ENCODE results near the gene SH2D3A. TPM values are rescaled to one million over a fixed set of nuclear protein-coding genes. Genes with fewer than 3 reads are reported as not detected.
"Not testable (repeated sequence)": the region's sequence is repeated elsewhere in the genome, so short reads cannot be mapped to it uniquely, and the experiment has no call there.

SH2D3A gene
- total RNA-seq, 2 experiments from 2014 or later = 28.2 to 28.5 TPM

DNA sequence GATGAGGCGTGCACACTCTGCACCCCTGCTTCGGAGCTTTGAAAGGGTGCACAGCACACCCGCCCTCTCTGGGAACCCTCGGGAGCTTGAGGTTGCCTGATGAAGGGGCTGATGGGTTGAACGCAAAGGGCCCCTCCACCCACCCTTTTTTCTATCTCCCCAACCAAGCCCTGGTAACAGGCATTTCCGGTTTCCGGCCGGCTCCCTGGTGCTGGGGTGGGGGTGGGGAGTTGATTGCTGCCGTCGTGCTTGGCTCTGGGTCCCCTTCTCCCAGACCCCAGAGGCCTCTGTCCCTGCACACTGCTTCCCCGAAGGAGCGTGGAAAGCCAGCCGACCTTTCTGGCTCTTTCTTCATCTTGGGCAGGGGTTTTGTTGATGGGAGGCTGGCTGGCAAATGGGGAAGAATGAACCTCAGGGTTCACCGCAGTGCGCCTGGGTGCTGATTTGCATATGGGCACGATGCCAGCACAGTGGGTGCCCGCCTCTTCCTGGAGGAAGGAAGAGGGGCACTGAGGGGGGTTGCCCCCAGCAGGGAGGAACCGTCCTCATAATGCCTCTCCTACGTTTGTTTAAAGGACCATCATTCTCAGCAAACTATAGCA lies 34.4 kb upstream of the SH2D3A start:
- no peaks in the 10 kb centered on the region for H3K9me3 Mint-ChIP-seq (ENCODE audit: insufficient read depth)
- CTCF ChIA-PET = interaction anchor here (1.0 to 5.7 kb wide), 8 partner anchors 12 to 234 kb away, joined by 3 to 49 read pairs (median 4); partner anchors contain the start of gene VAV1

DNA sequence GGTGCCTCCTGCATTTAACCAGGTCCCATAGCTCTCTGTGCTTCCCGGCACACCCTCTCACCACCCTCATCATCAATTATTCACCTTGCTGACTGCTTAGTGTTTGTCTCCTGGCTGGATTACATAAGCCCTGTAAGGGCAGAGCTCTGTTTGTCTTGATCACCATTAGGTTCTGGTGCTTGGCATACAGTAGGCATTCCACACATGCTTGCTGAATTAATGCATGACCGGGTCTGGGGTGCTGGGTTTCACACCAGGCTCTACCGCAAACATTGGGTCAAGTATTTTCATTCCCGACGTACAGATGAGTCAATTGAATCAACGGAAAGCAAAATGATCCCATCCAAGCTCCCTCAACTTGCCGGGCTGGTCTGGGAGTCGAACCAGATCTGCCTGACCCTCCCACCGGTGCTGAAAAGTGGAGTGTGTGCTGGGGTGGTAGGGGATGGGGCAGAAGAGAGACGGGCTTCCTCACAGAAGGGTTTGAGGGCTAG lies 33.8 kb upstream of the SH2D3A start:
- Mint-ChIP-seq H3K9me3 (ENCODE audit: insufficient read depth) (no peaks in the 10 kb centered on the region), H3K27me3 (ENCODE audit: low read depth) (no peaks in the 10 kb centered on the region), H3K36me3 (ENCODE audit: low read depth) (peaks cover 55% of the 10 kb centered on the region), H3K4me3 (peak overlapping the region; percentile 84), H3K4me1 (ENCODE audit: low read depth) (peaks cover 61% of the 10 kb centered on the region), H3K27ac (peak overlapping the region; percentile 97)
- DNase-seq (peak; percentile 26), ATAC-seq (peak; percentile 7)
- ChIA-PET CTCF (interaction anchor here (1.0 to 5.7 kb wide), 8 partner anchors 12 to 234 kb away, joined by 3 to 49 read pairs (median 4); partner anchors contain the start of gene VAV1), POLR2A (interaction anchor here (0.8 to 2.6 kb wide), 7 partner anchors 9 to 376 kb away, joined by 3 to 19 read pairs (median 4); partner anchors contain the start of genes SH2D3A and VAV1)

More for the DNA sequence above, 34.4 kb upstream of the SH2D3A start:
- POLR2A ChIA-PET = interaction anchor here (0.8 to 2.6 kb wide), 8 partner anchors 10 to 377 kb away, joined by 3 to 19 read pairs (median 4); partner anchors contain the start of genes SH2D3A and VAV1
- Mint-ChIP-seq H3K27ac (peak overlapping the region; percentile 97), H3K4me3 (peak overlapping the region; percentile 84), H3K27me3 (ENCODE audit: low read depth) (no peaks in the 10 kb centered on the region), H3K4me1 (ENCODE audit: low read depth) (peaks cover 60% of the 10 kb centered on the region), H3K36me3 (ENCODE audit: low read depth) (peaks cover 53% of the 10 kb centered on the region)
- ATAC-seq = peak; percentile 79
- peak; percentile 91 for DNase-seq

DNA sequence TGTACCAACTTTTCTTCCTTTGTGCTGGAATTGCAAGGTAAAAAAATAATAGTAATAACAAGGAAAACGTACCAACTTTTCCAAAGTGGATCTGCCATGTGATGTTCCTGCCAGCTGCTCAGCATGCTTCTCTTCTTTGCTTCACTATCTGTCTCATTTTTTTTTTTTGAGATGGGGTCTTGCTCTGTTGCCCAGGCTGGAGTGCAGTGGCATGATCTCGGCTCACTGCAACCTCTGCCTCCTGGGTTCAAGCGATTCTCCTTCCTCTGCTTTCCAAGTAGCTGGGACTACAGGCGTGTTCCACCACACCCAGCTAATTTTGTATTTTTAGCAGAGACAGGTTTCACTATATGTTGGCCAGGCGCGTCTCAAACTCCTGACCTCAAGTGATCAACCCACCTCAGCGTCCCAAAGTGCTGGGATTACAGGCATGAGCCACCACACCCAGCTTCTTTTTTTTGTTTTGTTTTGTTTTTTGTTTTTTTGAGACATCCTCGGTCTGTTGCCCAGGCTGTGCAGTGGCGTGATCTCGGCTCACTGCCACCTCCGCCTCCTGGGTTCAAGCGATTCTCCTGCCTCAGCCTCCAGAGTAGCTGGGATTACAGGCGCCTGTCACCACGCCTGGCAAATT lies 33.0 kb upstream of the SH2D3A start:
- peaks cover 64% of the 10 kb centered on the region for H3K4me1 Mint-ChIP-seq (ENCODE audit: low read depth)
- not testable (repeated sequence) for H3K9me3 Mint-ChIP-seq (ENCODE audit: insufficient read depth); ATAC-seq; H3K27me3 Mint-ChIP-seq (ENCODE audit: low read depth); DNase-seq
- peak overlapping the region; percentile 97 for H3K27ac Mint-ChIP-seq
- peaks cover 59% of the 10 kb centered on the region for H3K36me3 Mint-ChIP-seq (ENCODE audit: low read depth)
- ChIA-PET POLR2A (interaction anchor here (0.6 to 2.6 kb wide), 8 partner anchors 8 to 375 kb away, joined by 3 to 19 read pairs (median 4); partner anchors contain the start of genes SH2D3A and VAV1), CTCF (interaction anchor here (1.0 to 5.7 kb wide), 8 partner anchors 10 to 233 kb away, joined by 3 to 49 read pairs (median 4); partner anchors contain the start of gene VAV1)
- H3K4me3 Mint-ChIP-seq = peak overlapping the region; percentile 84

DNA sequence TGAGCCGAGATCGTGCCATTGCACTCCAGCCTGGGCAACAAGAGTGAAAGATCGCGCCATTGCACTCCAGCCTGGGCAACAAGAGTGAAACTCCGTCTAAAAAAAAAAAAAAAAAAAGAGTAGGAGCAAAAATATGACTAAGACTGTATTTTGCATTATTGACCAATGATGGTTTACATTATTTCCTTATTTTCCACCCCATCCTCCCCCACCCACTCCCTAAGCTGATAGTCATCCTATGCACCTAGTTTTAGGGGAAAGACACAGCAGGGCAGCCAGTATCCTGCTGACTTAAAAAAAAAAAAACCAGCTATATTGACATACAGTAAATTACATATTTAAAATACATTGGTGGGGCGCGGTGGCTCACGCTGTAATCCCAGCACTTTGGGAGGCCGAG lies 30.4 kb upstream of the SH2D3A start:
- DNase-seq (no peak), ATAC-seq (no peak)
- CTCF ChIA-PET = no interaction called here
- H3K27ac Mint-ChIP-seq = no peak overlapping the region
- POLR2A ChIA-PET = interaction anchor here (0.6 kb wide), 1 partner anchor 38 kb away, joined by 3 read pairs; no protein-coding TSS in a partner anchor
- peaks cover 4% of the 10 kb centered on the region for H3K9me3 Mint-ChIP-seq (ENCODE audit: insufficient read depth)
- H3K4me1 Mint-ChIP-seq (ENCODE audit: low read depth) = peaks cover 68% of the 10 kb centered on the region
- no peaks in the 10 kb centered on the region for H3K27me3 Mint-ChIP-seq (ENCODE audit: low read depth)
- no peak overlapping the region for H3K4me3 Mint-ChIP-seq
- H3K36me3 Mint-ChIP-seq (ENCODE audit: low read depth) = peaks cover 68% of the 10 kb centered on the region

DNA sequence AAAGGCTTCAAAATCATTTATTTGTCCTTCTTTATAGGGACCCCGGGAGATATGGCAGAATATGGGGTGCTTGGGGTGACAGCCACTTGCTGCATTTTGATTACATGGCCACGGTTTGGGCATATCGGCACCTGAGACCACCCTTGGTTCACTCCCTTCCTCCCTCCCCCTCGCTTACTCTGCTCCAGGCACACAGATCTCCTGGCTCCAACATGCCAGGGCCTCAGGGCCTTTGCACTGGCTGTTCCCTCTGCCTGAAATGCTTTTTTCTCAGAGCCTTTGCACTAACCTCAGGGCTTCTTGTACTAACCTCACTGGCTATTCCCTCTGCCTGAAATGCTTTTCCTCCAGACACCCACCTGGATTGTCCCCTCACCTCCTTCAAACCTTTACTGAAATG lies 29.0 kb upstream of the SH2D3A start:
- ATAC-seq = no peak
- Mint-ChIP-seq H3K27me3 (ENCODE audit: low read depth) (no peaks in the 10 kb centered on the region), H3K4me1 (ENCODE audit: low read depth) (peaks cover 70% of the 10 kb centered on the region), H3K4me3 (no peak overlapping the region), H3K9me3 (ENCODE audit: insufficient read depth) (peaks cover 4% of the 10 kb centered on the region), H3K36me3 (ENCODE audit: low read depth) (peaks cover 78% of the 10 kb centered on the region), H3K27ac (peak overlapping the region; percentile 7)
- ChIA-PET CTCF (no interaction called here), POLR2A (no interaction called here)
- no peak for DNase-seq

DNA sequence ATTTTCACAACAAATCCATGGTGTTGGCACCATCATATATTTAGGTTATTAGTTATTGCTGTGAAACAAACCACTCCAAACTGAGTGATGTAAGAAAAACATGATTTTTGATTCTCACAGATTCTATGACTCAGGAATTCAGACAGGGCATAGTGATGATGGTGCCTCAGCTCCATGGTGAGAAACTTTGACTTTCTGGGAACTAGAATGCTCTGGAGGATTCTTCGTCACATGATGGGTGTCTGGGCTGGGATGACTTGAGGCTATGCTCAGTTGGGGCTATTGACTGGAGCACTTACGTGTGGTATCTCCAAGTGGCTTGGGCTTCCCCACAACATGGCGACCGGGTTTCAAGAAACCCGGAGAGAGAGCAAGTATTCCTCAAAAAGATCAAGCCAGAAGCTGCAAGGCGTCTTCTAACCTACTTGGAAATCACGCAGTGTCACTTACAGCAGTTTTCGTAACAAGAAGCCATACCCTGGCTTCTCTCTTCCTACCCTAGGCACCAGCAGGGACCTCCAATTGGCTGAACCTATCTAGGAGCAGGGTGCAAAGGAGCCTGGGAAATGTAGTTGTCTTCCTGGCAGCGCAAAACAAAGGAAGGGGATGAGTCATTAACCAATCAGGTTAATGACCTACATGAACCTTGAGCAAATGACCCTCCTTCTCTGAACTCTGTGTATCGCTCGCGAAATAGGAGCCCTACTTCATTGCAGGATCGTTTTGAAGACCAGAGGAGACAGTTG lies 27.6 kb upstream of the SH2D3A start:
- Mint-ChIP-seq H3K4me1 (ENCODE audit: low read depth) (peaks cover 70% of the 10 kb centered on the region), H3K27me3 (ENCODE audit: low read depth) (no peaks in the 10 kb centered on the region), H3K27ac (no peak overlapping the region), H3K36me3 (ENCODE audit: low read depth) (peaks cover 83% of the 10 kb centered on the region), H3K4me3 (no peak overlapping the region), H3K9me3 (ENCODE audit: insufficient read depth) (peaks cover 4% of the 10 kb centered on the region)
- no peak for ATAC-seq
- CTCF ChIA-PET = no interaction called here
- POLR2A ChIA-PET = no interaction called here
- no peak for DNase-seq

DNA sequence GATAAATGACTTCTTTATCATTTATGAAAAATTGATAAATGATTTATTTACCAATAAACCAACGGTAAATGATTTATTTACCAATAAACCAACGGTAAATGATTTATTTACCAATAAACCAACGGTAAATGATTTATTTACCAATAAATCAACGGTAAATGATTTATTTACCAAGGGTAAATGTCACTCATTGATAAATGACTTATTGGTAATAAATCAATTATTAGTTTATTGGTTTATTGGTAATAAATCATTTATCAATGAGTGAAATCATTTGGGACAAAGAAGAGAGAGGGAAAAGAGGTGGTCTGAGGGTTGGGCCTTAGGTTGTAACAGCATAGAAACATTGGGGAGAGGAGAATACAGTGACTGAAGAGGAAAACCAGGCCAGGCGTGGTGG lies 26.7 kb upstream of the SH2D3A start:
- DNase-seq = no peak
- peaks cover 78% of the 10 kb centered on the region for H3K36me3 Mint-ChIP-seq (ENCODE audit: low read depth)
- peaks cover 64% of the 10 kb centered on the region for H3K4me1 Mint-ChIP-seq (ENCODE audit: low read depth)
- no peaks in the 10 kb centered on the region for H3K27me3 Mint-ChIP-seq (ENCODE audit: low read depth)
- CTCF ChIA-PET = no interaction called here
- H3K4me3 Mint-ChIP-seq = no peak overlapping the region
- peaks cover 4% of the 10 kb centered on the region for H3K9me3 Mint-ChIP-seq (ENCODE audit: insufficient read depth)
- peak overlapping the region; percentile 4 for H3K27ac Mint-ChIP-seq
- no peak for ATAC-seq
- POLR2A ChIA-PET = no interaction called here

DNA sequence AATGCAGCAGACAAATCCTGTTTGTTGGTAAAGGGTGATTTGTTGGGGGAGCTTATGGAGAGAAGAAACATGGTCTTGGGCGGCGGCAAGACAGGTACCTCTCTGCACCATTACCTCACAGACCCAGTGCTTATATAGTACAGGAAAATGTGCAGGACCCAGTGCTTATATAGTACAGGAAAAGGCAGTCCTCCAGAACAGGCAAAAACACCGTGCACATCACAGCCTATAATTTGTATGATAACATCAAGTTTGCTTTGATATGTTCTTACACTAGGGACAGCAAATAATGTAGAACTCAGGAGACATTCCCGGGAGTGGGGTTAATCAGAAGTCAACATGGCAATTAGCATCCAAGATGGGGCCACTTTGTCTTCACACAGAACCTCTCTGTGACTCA lies 26.2 kb upstream of the SH2D3A start:
- H3K9me3 Mint-ChIP-seq (ENCODE audit: insufficient read depth) = peaks cover 4% of the 10 kb centered on the region
- H3K36me3 Mint-ChIP-seq (ENCODE audit: low read depth) = peaks cover 79% of the 10 kb centered on the region
- DNase-seq (no peak), ATAC-seq (no peak)
- CTCF ChIA-PET = no interaction called here
- POLR2A ChIA-PET = interaction anchor here (3.7 kb wide), 1 partner anchor 7 kb away, joined by 14 read pairs; no protein-coding TSS in a partner anchor
- peaks cover 66% of the 10 kb centered on the region for H3K4me1 Mint-ChIP-seq (ENCODE audit: low read depth)
- H3K27ac Mint-ChIP-seq = no peak overlapping the region
- no peak overlapping the region for H3K4me3 Mint-ChIP-seq
- no peaks in the 10 kb centered on the region for H3K27me3 Mint-ChIP-seq (ENCODE audit: low read depth)

DNA sequence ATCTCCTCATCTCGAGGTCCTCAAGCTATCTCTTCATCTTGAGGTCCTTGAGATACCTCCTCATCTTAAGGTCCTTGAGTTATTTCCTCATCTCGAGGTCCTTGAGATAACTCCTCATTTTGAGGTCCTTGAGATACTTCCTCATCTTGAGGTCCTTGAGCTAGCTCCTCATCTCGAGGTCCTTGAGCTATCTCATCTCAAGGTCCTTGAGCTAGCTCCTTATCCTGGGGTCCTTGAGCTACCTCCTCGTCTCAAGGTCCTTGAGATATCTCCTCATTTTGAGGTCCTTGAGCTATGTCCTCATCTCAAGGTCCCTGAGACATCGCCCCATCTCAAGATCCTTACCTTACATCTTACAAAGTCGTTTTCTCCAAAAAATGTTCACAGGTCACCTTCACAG lies 24.0 kb upstream of the SH2D3A start:
- Mint-ChIP-seq H3K9me3 (ENCODE audit: insufficient read depth) (peaks cover 4% of the 10 kb centered on the region), H3K4me1 (ENCODE audit: low read depth) (peaks cover 61% of the 10 kb centered on the region), H3K4me3 (no peak overlapping the region), H3K36me3 (ENCODE audit: low read depth) (peaks cover 76% of the 10 kb centered on the region), H3K27ac (peak overlapping the region; percentile 5), H3K27me3 (ENCODE audit: low read depth) (no peaks in the 10 kb centered on the region)
- DNase-seq (no peak), ATAC-seq (no peak)
- POLR2A ChIA-PET = interaction anchor here (0.6 to 3.7 kb wide), 4 partner anchors 9 to 761 kb away, joined by 3 to 14 read pairs (median 5); partner anchors contain the start of gene VAV1
- CTCF ChIA-PET = interaction anchor here (1.2 to 1.8 kb wide), 2 partner anchors 10 to 23 kb away, joined by 3 to 6 read pairs; no protein-coding TSS in a partner anchor

DNA sequence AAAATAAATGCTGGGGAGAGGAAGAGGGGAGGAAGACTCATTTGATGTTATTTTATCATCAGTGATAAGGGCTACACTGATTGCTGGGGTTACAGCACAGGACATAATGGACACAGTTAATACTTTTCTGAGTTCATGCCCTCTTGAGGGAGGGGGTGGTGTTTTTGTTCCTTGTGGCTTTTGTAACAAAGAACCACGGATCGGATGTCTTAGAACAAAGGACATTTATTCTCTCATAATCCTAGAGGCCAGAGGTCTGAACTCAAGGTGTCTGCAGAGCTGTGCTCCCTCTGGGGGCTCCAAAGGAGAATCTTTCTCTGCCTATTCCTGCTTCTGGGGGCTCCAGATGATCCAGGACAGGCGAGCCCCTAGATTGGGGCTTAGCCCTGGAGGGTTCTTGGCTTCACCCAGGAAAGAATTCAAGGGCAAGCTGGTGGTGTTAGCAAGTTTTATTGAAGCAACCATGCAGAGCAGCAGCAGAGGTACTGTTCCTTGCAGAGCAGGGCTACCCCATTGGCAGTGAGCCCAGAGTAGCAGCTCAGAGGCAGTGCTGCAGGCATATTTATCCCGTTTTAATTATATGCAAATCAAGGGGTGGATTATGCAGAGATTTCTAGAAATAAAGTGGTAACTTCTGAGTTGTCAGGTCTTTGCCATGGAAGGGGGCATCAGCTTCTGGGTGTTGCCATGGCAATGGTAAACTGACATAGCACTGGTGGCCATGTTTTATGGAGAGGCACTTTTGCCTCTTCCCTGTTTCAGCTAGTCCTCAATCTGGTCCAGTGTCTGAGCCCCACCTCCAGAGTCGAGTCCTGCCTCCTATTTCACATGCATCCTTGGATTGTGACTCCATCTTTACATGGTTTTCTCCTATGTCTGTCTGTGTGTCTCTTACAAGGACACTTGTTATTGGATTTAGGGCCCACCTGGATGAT lies 23.2 kb upstream of the SH2D3A start:
- POLR2A ChIA-PET = interaction anchor here (1.1 to 3.7 kb wide), 3 partner anchors 8 to 17 kb away, joined by 3 to 14 read pairs (median 7); partner anchors contain the start of gene VAV1
- no peak for ATAC-seq
- Mint-ChIP-seq H3K4me3 (no peak overlapping the region), H3K27me3 (ENCODE audit: low read depth) (no peaks in the 10 kb centered on the region), H3K36me3 (ENCODE audit: low read depth) (peaks cover 75% of the 10 kb centered on the region), H3K27ac (peak overlapping the region; percentile 72), H3K9me3 (ENCODE audit: insufficient read depth) (peaks cover 4% of the 10 kb centered on the region), H3K4me1 (ENCODE audit: low read depth) (peaks cover 61% of the 10 kb centered on the region)
- CTCF ChIA-PET = interaction anchor here (1.2 to 1.8 kb wide), 4 partner anchors 9 to 23 kb away, joined by 3 to 6 read pairs (median 3); no protein-coding TSS in a partner anchor
- DNase-seq = no peak
